Endometrial microvascular endothelial cells (primary cell): ENCODE measurements around the gene EVX2. TPM values are rescaled to one million over a fixed set of nuclear protein-coding genes. Genes with fewer than 3 reads are reported as not detected.

Experiments
- in situ Hi-C: cut with HindIII; loops from 2 replicates; pipeline ENCODE4 v1.10.0; 2017; ENCODE audit warnings: low sequenced_read_pairs, low pct_unique_long_range_greater_than_20kb; ENCODE audit errors: inconsistent ontology term
- total RNA-seq: library from RNA; depleted of rRNA; stranded (reverse); fragments of >200 nt; gene quantifications from one replicate; pipeline ENCODE4 v1.2.3, GENCODE V29; 2015; ENCODE audit errors: inconsistent ontology term

EVX2 gene
- total RNA-seq, 1 donor from 2014 or later: not detected

- in situ Hi-C loops: no loop called here
Measured at GRCh38 chr2:176099728-176100546, 16.2 kb upstream of the EVX2 start, which contains the start of gene HOXD12. Gene HOXD12, plus strand, starts transcription at chr2:176099795. Its CDS starts 7 bp downstream, at chr2:176099802.

DNA sequence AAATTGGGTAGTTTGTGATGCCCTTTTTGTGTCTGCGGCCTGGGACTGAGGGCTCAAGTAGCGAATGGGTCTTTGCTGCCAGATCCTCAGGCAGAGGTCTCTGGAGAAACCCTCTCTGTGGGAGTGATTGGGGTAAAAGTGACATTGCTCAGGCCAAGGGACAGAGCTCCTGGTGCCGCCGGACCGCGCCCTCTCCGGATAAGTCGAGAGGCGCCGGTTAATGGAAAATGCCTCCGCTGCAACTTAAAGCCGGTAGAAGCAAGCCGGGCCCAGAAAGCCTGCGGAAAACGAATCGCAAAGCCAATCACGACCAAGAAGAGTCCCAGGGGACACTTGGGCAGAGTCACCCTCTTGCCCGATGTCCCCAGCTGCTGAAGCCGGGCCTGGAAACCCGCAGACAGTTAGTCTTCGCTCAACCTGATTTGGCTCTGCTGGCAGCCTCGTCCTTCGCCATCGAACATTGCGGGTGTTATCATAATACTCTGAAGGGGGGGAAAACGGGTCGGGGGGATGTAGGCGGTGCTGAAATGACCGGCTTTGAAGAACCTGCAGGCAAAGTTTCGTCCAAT is 15.5 kb upstream of the EVX2 start:
- in situ Hi-C loops: no loop called here

DNA sequence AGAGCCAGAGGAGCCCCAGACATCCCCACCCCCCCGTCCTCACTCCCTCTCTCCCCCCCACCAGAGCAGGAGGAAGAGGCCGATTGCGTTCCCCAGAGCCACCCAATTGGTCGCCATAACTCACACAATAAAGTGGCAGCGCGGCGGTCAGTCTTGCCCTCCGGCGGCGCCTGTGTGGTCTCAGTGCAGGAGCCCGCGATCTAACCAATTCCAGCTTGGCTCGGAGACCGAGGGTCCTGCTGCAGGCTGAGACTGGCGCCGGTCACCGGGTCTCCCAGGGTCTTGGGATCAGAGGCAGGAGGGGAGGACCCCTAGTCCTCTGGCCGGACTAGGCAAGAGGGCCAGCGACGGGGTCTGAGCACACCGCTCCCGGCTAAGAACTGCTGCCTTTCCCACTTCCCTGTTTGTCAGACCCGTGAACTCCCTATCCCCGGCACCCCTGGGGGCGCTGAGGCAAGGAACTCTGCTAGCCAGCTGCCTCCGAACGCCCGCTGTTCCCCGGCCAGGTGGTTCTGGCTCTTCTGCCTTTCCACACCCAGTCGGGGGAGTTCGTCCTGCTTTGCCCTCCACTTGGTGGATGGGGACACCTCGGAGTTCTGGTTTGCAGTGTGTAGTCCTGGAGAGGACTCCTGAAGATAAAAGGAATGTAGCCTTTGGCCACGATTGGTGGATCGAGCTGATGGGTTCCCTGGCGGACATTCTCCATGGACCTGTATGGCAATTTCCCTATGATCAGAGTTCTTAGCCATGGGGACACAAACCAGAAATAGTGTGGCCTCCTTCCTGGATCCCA is 14.8 kb upstream of the EVX2 start:
- in situ Hi-C loops: no loop called here

- in situ Hi-C loops: no loop called here
Measured at GRCh38 chr2:176097820-176098365, 14.1 kb upstream of the EVX2 start.

DNA sequence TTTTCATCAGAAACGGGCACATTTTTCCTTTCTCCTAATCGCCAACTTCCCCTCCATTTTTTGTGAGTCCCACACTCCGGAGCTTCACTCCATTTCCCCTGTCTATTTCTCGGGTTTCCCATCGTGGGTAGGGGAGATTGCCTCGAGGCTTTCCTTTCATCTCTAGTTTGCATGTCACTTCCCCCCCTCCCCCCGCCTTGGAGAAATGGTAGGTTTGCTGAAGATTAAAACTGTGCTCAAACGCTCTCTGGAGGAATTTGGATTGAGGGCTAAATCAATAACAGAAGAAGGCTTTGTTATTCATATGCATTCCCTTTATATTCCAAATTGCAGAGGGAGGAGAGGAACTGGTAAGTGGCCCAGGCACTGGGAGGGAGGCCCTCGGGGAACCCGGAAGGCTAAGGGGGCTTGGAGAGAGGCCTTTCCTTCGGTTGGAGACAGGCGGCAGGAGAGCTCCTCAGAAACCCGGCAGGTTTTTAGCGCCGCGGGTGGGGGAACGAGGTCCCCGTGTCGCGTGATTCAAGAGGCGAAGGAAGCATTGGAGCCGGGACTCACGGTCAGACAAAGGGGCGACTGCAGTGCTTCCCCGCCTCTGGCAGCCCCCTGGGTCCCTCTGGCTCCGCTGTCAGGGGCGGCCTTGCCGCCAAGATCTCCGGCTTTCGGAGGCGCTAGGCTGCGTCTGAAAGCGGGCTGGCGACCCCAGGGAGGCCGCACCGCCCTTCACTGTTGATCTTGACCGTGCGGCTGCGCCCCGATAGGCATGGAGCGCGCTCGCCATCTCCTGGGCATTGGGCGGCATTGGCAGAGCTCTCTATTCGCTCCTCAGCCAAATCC is 13.4 kb upstream of the EVX2 start:
- in situ Hi-C loops: no loop called here

GRCh38 chr2:176096243-176096985 is 12.7 kb upstream of the EVX2 start:
- in situ Hi-C loops: no loop called here

GRCh38 chr2:176095421-176095820 is 11.7 kb upstream of the EVX2 start:
- in situ Hi-C loops: no loop called here

DNA sequence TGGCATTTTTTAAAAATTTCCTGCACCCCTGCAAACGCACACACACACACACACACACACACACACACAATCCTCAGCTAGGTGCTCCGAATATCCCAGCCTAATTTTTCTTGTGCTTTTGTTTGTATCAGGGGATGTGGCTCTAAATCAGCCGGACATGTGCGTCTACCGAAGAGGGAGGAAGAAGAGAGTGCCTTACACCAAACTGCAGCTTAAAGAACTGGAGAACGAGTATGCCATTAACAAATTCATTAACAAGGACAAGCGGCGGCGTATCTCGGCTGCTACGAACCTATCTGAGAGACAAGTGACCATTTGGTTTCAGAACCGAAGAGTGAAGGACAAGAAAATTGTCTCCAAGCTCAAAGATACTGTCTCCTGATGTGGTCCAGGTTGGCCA is 10.6 kb upstream of the EVX2 start:
- in situ Hi-C loops: no loop called here

GRCh38 chr2:176093898-176094249 is 10.1 kb upstream of the EVX2 start:
- in situ Hi-C loops: no loop called here

- in situ Hi-C loops: no loop called here
Measured at GRCh38 chr2:176093145-176093897, 9.6 kb upstream of the EVX2 start.

DNA sequence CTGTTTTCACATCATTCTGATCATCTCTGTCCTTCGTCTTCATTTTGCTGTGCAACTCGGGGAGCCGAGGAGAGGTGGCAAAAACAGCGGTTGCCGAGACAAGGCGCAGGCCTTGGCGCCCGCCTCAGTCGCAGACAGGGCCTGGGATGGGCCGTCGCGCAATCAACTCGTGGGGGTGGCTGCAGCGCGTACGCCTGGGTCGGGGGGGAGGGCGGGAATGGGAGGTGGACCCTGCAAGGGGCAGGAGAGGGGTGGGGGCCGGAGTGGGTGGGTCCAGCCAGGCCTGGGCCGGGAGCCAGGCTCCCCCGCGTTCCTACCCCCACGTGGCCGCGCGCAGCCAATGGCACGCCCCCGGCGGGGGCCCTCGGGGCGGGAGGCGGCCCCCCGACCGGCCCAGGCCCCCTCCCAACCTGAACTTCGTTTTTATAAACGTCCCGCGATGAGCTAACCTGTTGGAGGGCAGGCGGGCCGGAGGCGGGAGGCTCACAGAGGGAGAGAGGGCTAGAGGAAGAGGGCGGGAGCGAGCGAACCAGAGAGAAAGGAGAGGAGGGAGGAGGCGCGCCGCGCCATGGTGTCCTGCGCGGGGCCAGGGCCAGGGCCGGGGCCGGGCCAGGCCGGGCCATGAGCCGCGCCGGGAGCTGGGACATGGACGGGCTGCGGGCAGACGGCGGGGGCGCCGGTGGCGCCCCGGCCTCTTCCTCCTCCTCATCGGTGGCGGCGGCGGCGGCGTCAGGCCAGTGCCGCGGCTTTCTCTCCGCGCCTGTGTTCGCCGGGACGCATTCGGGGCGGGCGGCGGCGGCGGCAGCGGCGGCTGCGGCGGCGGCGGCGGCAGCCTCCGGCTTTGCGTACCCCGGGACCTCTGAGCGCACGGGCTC is 8.7 kb upstream of the EVX2 start, which contains the start of gene HOXD13:
TSS of gene HOXD13 (plus strand) at position 452 of the 875 bp plus-strand sequence. CDS start at position 622, 170 bp downstream.
- in situ Hi-C loops: no loop called here

GRCh38 chr2:176091329-176092258 is 7.8 kb upstream of the EVX2 start:
- in situ Hi-C loops: no loop called here

GRCh38 chr2:176090862-176091261 is 7.1 kb upstream of the EVX2 start:
- in situ Hi-C loops: no loop called here

DNA sequence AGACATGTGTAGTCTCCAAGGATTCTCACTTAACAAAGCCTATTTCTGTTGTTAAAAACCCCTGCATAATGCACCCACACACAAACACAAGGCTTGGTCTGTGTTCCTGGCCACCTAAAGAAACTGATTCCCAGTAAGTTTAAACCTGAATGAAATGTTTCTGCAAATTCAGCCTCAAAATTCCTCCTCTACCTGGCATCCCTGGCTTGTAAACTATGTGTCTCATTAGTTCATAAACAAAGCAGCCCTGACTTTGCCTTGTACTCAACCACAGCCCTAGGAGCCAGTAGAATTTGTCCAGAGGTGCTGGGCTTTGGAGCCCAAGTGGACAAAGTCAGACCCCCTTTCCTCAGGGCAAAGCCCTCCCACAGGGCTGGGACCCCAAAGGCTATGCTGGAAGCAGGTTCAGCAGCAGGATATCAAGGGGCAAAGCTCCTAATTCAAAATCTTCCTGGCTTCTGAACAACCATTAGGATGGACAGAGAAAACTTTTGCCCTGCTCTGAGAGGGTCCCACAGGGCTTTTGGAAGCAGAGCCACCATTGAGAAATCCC is 6.2 kb upstream of the EVX2 start:
- in situ Hi-C loops: no loop called here
